ENCODE data around the gene CACNA1B.

DNA sequence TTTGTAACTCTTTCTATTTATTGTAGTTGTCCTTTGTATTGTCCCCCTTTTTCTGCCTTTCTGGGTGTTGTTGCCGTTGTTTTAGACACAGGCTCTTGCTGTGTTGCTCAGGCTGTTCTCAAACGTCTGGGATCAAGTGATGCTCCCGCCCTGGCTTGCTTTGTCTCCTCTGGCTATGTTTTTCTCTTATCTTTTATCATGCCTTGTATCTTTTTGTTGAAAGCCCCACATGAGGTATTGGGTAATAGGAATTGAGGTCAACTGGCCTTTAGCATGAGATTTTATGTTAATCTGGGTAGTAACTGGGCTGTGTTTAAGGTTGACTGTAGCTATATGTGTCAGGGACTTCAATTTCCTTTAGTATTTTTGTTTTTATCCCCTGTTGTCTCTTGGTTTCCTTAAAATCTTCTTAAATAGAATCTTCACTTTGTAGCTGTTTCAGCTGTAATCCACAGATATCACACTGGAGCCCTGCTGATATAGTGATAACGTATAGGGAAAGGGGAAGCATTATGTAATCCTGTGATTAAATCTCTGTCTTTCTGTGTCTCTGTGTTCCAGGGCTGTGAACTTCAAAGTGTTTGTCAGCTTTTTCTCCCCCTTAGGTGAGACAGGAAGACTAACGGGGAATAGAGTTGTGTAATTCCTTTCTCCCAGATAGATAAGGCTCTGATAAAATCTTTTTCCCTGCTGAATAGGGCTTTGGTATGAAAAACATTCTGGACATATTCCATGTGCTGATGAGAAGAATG, 25.9 kb upstream of the CACNA1B start:
- TF ChIP-seq POLR2AphosphoS5 (IDR thresholded peaks at IDR 0.05), result no peak
- no peak for TF ChIP-seq CTCF (IDR thresholded peaks at IDR 0.05)
- no peak for TF ChIP-seq EP300 (IDR thresholded peaks at IDR 0.05)

Data from gastroesophageal sphincter (tissue), 3 donors.